ENCODE measurements around the gene SH3GL3. TPM values are rescaled to one million over a fixed set of nuclear protein-coding genes. Genes with fewer than 3 reads are reported as not detected.
A peak's percentile ranks its signal among the peaks of the same experiment; 100 is the strongest.

SH3GL3 gene
- total RNA-seq, 1 donor from 2014 or later, result not detected

GRCh38 chr15:83643201-83643600 is 196.1 kb downstream of the SH3GL3 start:
- no peak overlapping the region for H3K27ac ChIP-seq (replicated peaks)
- no peaks in the 10 kb centered on the region for H3K4me1 ChIP-seq
- intact Hi-C loops (cut with micrococcal nuclease), result no loop called here
- H3K4me3 ChIP-seq, result no peak overlapping the region
- no peaks in the 10 kb centered on the region for H3K36me3 ChIP-seq
- DNase-seq, result no peak
- peaks cover 35% of the 10 kb centered on the region for H3K9me3 ChIP-seq (replicated peaks)
- peaks cover 17% of the 10 kb centered on the region for H3K27me3 ChIP-seq (ENCODE audit: low read depth)
- no peak for TF ChIP-seq CTCF (IDR thresholded peaks at IDR 0.05; ENCODE audit: borderline replicate concordance)

- no peak for DNase-seq
- no peaks in the 10 kb centered on the region for H3K36me3 ChIP-seq
- H3K27me3 ChIP-seq (ENCODE audit: low read depth), result peaks cover 10% of the 10 kb centered on the region
- no peak overlapping the region for H3K27ac ChIP-seq (replicated peaks)
- peaks cover 30% of the 10 kb centered on the region for H3K9me3 ChIP-seq (replicated peaks)
- intact Hi-C loops (cut with micrococcal nuclease), result no loop called here
- no peaks in the 10 kb centered on the region for H3K4me1 ChIP-seq
- no peak for TF ChIP-seq CTCF (IDR thresholded peaks at IDR 0.05; ENCODE audit: borderline replicate concordance)
- no peak overlapping the region for H3K4me3 ChIP-seq
Observed at GRCh38 chr15:83644439-83644838, 197.3 kb downstream of the SH3GL3 start.

- no peaks in the 10 kb centered on the region for H3K9me3 ChIP-seq (replicated peaks)
- intact Hi-C loops (cut with micrococcal nuclease), result no loop called here
- no peak for TF ChIP-seq CTCF (IDR thresholded peaks at IDR 0.05; ENCODE audit: borderline replicate concordance)
- no peak for DNase-seq
- no peak overlapping the region for H3K27ac ChIP-seq (replicated peaks)
- peaks cover 24% of the 10 kb centered on the region for H3K4me1 ChIP-seq
- peaks cover 9% of the 10 kb centered on the region for H3K27me3 ChIP-seq (ENCODE audit: low read depth)
- H3K36me3 ChIP-seq, result no peaks in the 10 kb centered on the region
- no peak overlapping the region for H3K4me3 ChIP-seq
Observed at GRCh38 chr15:83650831-83651230, 203.7 kb downstream of the SH3GL3 start.

GRCh38 chr15:83651541-83651940 is 204.4 kb downstream of the SH3GL3 start:
- peaks cover 9% of the 10 kb centered on the region for H3K27me3 ChIP-seq (ENCODE audit: low read depth)
- H3K9me3 ChIP-seq (replicated peaks), result no peaks in the 10 kb centered on the region
- peaks cover 31% of the 10 kb centered on the region for H3K4me1 ChIP-seq
- H3K36me3 ChIP-seq, result no peaks in the 10 kb centered on the region
- no peak overlapping the region for H3K4me3 ChIP-seq
- no peak for DNase-seq
- no peak overlapping the region for H3K27ac ChIP-seq (replicated peaks)
- intact Hi-C loops (cut with micrococcal nuclease), result no loop called here
- TF ChIP-seq CTCF (IDR thresholded peaks at IDR 0.05; ENCODE audit: borderline replicate concordance), result no peak

GRCh38 chr15:83652626-83653204 is 205.6 kb downstream of the SH3GL3 start:
- H3K36me3 ChIP-seq, result no peaks in the 10 kb centered on the region
- H3K4me1 ChIP-seq, result peaks cover 42% of the 10 kb centered on the region
- H3K4me3 ChIP-seq, result no peak overlapping the region
- TF ChIP-seq CTCF (IDR thresholded peaks at IDR 0.05; ENCODE audit: borderline replicate concordance), result no peak
- intact Hi-C loops (cut with micrococcal nuclease), result no loop called here
- H3K9me3 ChIP-seq (replicated peaks), result no peaks in the 10 kb centered on the region
- no peak for DNase-seq
- H3K27me3 ChIP-seq (ENCODE audit: low read depth), result peaks cover 9% of the 10 kb centered on the region
- peak overlapping the region; percentile 94 for H3K27ac ChIP-seq (replicated peaks)

All from left ventricle myocardium inferior (tissue), 1 donor.